ENCODE results near the gene CCDC73.

GRCh38 chr11:32566517-32566916 lies 227.9 kb downstream of the CCDC73 start:
- TF ChIP-seq CTCF (IDR thresholded peaks at IDR 0.05) (no peak), POLR2A (IDR thresholded peaks at IDR 0.05) (no peak)

Measured in uterus (tissue), 2 donors.